Activated T-helper 1 cell treated with Interleukin-2 at 50 U/mL for 16 hours (primary cell): ENCODE data around the gene SSBP3.
"Not testable (repeated sequence)": the region's sequence is repeated elsewhere in the genome, so short reads cannot be mapped to it uniquely, and the experiment has no call there.

Experiments used
- DNase-seq: peaks from one replicate; pipeline ENCODE4 v3.0.0-alpha.2; 2020; ENCODE audit warnings: low read depth

The SSBP3 gene

GRCh38 chr1:54244655-54245054 lies 161.5 kb downstream of the SSBP3 start:
- no peak for DNase-seq

DNA sequence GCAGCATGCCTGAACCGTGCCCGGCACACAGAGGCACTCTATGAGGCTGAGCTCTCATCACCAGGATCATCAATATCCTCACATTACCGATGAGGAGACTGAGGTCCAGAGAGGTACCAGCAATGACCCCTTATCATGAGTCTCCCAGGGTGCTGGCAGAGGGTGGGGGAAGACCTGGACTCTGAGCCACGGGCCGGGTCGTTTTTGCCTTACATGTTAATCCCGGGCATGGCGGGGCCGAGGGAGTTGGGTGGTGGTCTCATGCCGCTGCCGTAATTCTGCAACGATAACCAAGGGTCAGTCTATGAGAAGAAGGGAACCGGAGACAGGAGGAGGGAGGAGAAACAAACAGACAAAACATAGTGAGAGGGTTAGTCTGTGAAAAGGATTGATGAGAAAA lies 163.2 kb downstream of the SSBP3 start:
- no peak for DNase-seq

- no peak for DNase-seq
These were observed 164.8 kb downstream of the SSBP3 start for GRCh38 chr1:54241364-54241763.

- no peak for DNase-seq
These were observed 165.4 kb downstream of the SSBP3 start for GRCh38 chr1:54240741-54241335.

DNA sequence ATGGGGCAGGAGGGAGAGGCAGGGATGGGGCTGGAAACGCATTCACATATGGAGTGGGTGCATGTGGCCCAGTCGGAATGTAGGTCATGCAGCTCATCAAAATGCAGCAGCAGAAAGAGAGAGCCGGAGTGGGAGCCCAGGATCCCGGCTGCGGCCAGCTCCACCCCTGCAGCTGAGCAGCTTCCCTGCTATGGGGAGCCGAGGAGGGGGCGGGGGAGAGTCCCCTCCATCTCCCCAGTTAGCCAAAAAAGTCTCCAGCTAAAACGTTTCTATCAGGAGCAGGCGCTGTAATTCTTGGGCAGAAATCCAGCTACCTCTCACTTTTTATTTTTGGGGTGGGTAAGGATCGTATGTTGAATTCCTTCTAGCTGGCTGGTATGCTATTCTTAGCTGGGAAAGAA lies 166.6 kb downstream of the SSBP3 start:
- no peak for DNase-seq

DNA sequence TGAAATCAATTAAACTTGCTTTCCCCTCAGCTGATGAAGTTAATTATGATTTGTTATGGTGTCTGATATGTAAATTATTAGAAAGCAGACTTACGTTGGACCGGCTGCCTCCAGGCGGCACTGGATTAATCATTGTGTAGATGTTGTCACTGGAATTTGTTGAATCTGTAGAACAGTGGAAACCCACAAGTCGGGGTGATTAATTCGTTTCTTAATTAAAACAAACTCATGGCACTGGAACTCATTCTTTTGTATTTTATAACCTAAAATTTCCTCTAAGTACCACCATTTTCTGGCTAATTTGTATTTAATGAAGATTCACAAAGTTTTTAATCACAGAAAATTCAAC lies 167.2 kb downstream of the SSBP3 start:
- no peak for DNase-seq

- DNase-seq: no peak
These were observed 167.7 kb downstream of the SSBP3 start for GRCh38 chr1:54238353-54239034.

DNA sequence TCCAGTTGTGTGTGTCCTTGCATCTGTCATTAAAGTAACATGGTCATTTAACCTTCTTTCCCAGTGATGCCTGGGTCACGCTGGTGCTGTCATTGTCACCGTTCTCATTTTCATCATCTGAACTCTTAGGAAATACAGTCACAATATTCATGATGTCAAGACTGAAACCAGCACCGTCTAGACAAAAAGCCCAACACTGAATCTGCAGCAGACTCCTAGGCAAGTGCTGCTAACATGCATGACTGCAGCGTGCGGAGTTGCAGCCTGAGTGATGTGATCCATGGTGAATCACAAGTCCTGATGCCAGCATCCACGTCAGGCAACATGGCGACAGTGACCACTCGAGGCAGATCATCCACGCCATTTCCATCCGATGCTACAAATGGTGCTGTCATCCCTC lies 168.6 kb downstream of the SSBP3 start:
- DNase-seq: no peak

GRCh38 chr1:54234284-54234683 lies 171.9 kb downstream of the SSBP3 start:
- DNase-seq: no peak

- not testable (repeated sequence) for DNase-seq
These were observed 173.0 kb downstream of the SSBP3 start for GRCh38 chr1:54233196-54233595.

DNA sequence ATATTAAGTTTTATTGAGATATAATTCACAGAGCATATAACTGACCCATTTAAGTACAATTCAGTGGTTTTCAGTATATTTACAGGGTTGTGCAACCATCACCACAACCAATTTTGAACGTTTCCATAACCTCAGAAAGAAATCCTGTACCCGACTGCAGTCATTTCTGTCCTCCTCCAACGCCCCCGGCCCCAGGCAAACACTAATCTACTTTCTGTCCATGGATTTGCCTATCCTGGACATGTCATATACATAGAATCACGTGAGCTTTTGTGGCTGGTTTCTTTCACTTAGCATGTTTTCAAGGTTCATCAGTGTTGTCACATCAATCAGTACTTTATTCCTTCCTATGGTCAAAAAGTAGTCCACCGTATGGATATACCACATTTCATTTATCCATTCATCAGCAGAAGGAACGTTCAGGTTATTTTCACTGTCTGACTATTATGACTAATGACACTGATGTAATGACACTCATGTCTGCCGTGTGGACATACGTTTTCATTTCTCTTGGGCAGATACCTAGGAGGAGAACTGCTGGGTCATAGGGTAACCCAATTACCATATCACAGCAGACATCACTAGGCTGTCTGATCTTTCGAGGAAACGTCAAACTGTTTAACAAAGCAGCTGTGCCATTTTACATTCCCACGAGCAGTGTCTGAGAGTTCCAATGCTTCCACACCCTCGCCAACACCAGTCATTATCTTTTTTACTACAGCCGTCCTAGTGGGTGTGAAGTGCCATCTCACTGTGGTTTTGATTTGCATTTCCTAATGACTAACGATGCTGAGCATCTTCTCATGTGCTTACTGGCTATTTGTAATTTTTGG lies 175.5 kb downstream of the SSBP3 start:
- DNase-seq: no peak

DNA sequence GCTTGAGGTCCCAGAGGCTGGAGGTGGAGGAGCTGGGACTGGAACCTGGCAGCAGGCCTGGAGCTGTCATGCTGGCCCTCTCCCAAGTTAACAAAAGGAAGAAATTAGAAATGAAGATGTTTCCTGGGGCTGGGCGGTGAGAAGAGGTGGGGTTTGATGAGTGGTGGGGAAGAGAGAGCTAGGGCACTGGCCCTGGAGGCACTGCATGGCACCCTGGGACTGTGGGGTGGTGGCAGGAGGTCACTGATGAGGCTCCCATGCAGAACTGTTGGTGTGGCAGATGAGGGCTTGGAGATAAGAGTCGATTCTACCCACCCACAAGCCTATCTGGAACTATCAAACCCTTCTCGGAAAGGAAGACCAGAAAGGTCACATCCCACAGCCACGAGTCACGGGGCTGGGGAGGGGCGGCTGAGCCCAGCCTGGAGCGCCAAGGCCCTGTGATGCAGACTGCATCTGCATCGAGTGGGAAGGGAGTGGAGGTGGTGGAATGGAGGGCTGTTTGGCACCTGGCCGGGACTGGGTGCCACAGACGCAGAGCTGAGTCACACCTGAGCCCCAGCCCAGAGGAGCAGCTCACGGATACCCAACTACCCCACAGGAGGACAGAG lies 176.8 kb downstream of the SSBP3 start:
- DNase-seq: no peak

- no peak for DNase-seq
These were observed 177.5 kb downstream of the SSBP3 start for GRCh38 chr1:54228638-54229079.

GRCh38 chr1:54227891-54228310 lies 178.3 kb downstream of the SSBP3 start:
- no peak for DNase-seq

- no peak for DNase-seq
These were observed 179.0 kb downstream of the SSBP3 start for GRCh38 chr1:54227091-54227602.

DNA sequence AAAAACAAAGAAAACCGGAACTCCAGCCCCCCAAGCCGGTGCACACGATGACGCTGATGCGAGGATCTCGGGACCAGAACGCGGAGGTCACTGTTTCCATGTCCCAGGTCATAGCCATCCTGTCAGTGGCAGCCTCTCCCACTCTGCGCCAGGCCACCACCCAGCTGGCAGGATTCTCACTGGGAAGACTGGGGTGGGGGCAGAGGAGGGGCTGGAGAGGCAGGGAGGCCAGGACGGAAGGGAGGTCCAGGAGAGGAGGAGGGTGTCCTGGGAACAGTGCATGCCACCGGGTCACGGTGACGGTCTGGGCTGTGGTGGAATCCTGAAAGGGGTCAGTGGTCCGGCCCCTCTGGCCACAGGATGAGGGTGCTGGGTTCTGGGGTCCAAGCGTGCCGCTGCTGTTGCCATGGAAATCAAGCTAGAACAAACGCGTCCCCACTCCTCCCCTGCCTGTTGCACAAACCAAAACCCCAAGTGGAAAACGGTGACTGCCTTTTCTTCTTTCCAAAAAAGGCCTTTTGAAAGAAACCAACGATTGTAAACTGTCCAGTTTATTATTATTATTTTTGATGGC lies 180.1 kb downstream of the SSBP3 start:
- no peak for DNase-seq

- DNase-seq: no peak
These were observed 180.8 kb downstream of the SSBP3 start for GRCh38 chr1:54225378-54225777.

GRCh38 chr1:54224233-54224632 lies 182.0 kb downstream of the SSBP3 start:
- no peak for DNase-seq

GRCh38 chr1:54223441-54224202 lies 182.6 kb downstream of the SSBP3 start:
- no peak for DNase-seq

DNA sequence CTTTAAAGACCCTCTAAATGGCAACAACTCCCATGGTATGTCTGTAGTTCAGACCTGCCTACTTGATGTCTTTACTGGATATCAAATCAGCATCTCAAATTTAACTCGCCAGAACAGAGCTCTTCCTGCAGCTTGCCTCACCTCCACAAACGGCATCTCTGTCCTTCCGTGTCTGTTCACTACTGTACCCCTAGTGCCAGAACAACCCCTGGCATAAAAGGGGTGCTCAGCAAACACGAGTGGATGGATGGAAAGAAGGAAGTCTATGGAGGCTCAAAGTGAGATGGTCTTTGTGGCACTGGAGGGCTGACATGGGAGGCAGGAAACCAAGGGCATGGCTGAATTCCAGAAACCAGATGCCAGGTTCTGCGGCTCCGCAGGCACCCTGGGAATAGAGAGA lies 183.5 kb downstream of the SSBP3 start:
- no peak for DNase-seq

GRCh38 chr1:54221867-54222484 lies 184.2 kb downstream of the SSBP3 start:
- no peak for DNase-seq
